SK-N-SH (cell line): ENCODE results near the gene ATP6V0A1. TPM values are rescaled to one million over a fixed set of nuclear protein-coding genes. Genes with fewer than 3 reads are reported as not detected.
A peak's percentile ranks its signal among the peaks of the same experiment; 100 is the strongest.

ENCODE experiments used
- CTCF ChIA-PET: fragments of 300-600, 350-600 bp; formaldehyde crosslinking; extraction: SDS; loops from one replicate; lab custom pipeline; 2021; lab: Yijun Ruan, JAX
- POLR2A ChIA-PET: fragments of 350-600 bp; sonication (Branson Sonifier 250); formaldehyde crosslinking; extraction: SDS; loops from one replicate; lab custom pipeline; 2020; ENCODE audit warnings: antibody characterized with exemption, inconsistent platforms; lab: Yijun Ruan, JAX
- DNase-seq: peaks from one replicate; pipeline ENCODE4 v3.0.0; 2012
- H2AFZ ChIP-seq: fragments of 200-600 bp; sonication (generic); 2 replicates; pipeline ENCODE4 v1.8.1; 2016; ENCODE audit warnings: antibody characterized with exemption, mild to moderate bottlenecking, low read depth
- H3F3A ChIP-seq: fragments of 200-600 bp; sonication (generic); replicated peaks from 2 replicates; pipeline ENCODE3; 2016; ENCODE audit warnings: antibody characterized with exemption, mild to moderate bottlenecking; ENCODE audit not compliant: insufficient read depth
- H3K27ac ChIP-seq, 2 experiments: fragments of 200-500 bp in 1 of 2; fragments of 200-600 bp in 1 of 2; sonication (Bioruptor generic) in 1 of 2; sonication (generic), shearing (Covaris generic) in 1 of 2; 2 replicates each; pipeline versions ENCODE4 v1.5.1 to v1.6.1; 2014 to 2016; ENCODE audit warnings: low read depth in 2 of 2, inconsistent platforms in 1 of 2, low read length in 1 of 2, mild to moderate bottlenecking in 1 of 2, mixed read lengths in 1 of 2
- H3K27me3 ChIP-seq: fragments of 200-600 bp; sonication (generic), shearing (Covaris generic); 2 replicates; pipeline ENCODE4 v1.6.1; 2016; ENCODE audit warnings: mixed run types; ENCODE audit not compliant: insufficient read depth
- H3K36me3 ChIP-seq, 2 experiments: fragments of 200-500 bp in 1 of 2; fragments of 200-600 bp in 1 of 2; sonication (Bioruptor generic) in 1 of 2; sonication (generic) in 1 of 2; replicated peaks in 1 of 2; 2 replicates each; pipeline versions ENCODE3 to v1.5.1; 2014 to 2016; ENCODE audit warnings: low read length in 1 of 2, mild to moderate bottlenecking in 1 of 2; ENCODE audit not compliant: insufficient read depth in 2 of 2, control insufficient read depth in 1 of 2
- H3K4me1 ChIP-seq, 2 experiments: fragments of 200-500 bp in 1 of 2; fragments of 200-600 bp in 1 of 2; sonication (Bioruptor generic) in 1 of 2; sonication (generic), shearing (Covaris generic) in 1 of 2; 2 replicates each; pipeline versions ENCODE4 v1.5.1 to v1.6.1; 2014 to 2016; ENCODE audit warnings: low read depth in 1 of 2, low read length in 1 of 2, mixed run types in 1 of 2; ENCODE audit not compliant: insufficient read depth in 2 of 2, control insufficient read depth in 1 of 2
- H3K4me2 ChIP-seq: fragments of 200-600 bp; sonication (generic), shearing (Covaris generic); 2 replicates; pipeline ENCODE4 v1.6.1; 2017; ENCODE audit warnings: mixed run types
- H3K4me3 ChIP-seq, 2 experiments: fragments of 200-500 bp in 1 of 2; fragments of 200-600 bp in 1 of 2; sonication (Bioruptor generic) in 1 of 2; sonication (generic), shearing (Covaris generic) in 1 of 2; 2 replicates each; pipeline versions ENCODE4 v1.5.1 to v1.8.1; 2014 to 2016; ENCODE audit warnings: low read depth in 2 of 2, inconsistent platforms in 1 of 2, low read length in 1 of 2, mild to moderate bottlenecking in 1 of 2, mixed read lengths in 1 of 2, moderate library complexity in 1 of 2
- H3K79me2 ChIP-seq: fragments of 200-600 bp; sonication (generic); 2 replicates; pipeline ENCODE4 v1.8.1; 2017; ENCODE audit warnings: mild to moderate bottlenecking; ENCODE audit not compliant: insufficient read depth
- H3K9ac ChIP-seq: fragments of 200-600 bp; sonication (generic); 2 replicates; pipeline ENCODE4 v1.6.1; 2017; ENCODE audit warnings: mixed run types
- H3K9me2 ChIP-seq: fragments of 200-600 bp; sonication (generic); 2 replicates; pipeline ENCODE4 v1.6.1; 2017; ENCODE audit warnings: mixed run types
- H3K9me3 ChIP-seq: fragments of 200-600 bp; sonication (generic); 2 replicates; pipeline ENCODE4 v1.6.1; 2017; ENCODE audit warnings: mixed run types, mild to moderate bottlenecking, moderate library complexity
- H4K20me1 ChIP-seq: fragments of 200-600 bp; sonication (generic); 2 replicates; pipeline ENCODE4 v1.6.1; 2017; ENCODE audit warnings: mild to moderate bottlenecking, mixed run types; ENCODE audit not compliant: insufficient read depth
- CHD2 ChIP-seq: fragments of 150-350 bp; IDR thresholded peaks from 2 replicates; pipeline ENCODE4 v1.6.1; 2018; ENCODE audit warnings: low read length; ENCODE audit not compliant: partially characterized antibody
- EP300 ChIP-seq, 2 experiments: IDR thresholded peaks; 2 replicates each; pipeline versions ENCODE4 v1.4.0 to v1.6.1; 2012; ENCODE audit warnings: borderline replicate concordance in 1 of 2, low read depth in 1 of 2, low read length in 1 of 2
- FOSL2 ChIP-seq: IDR thresholded peaks from 2 replicates; pipeline ENCODE4 v1.4.0; 2012; ENCODE audit warnings: low read depth, mild to moderate bottlenecking, moderate library complexity, borderline replicate concordance
- FOXJ3 ChIP-seq: sonication (generic); formaldehyde crosslinking; IDR thresholded peaks from 2 replicates; pipeline ENCODE4 v1.5.1; 2020; ENCODE audit warnings: mild to moderate bottlenecking, missing genetic modification reagents
- FOXM1 ChIP-seq: IDR thresholded peaks from 2 replicates; pipeline ENCODE4 v1.4.0; 2012; ENCODE audit warnings: low read depth, mild to moderate bottlenecking
- GATA2 ChIP-seq: sonication (generic); formaldehyde crosslinking; IDR thresholded peaks from 2 replicates; pipeline ENCODE4 v1.5.0; 2020; ENCODE audit warnings: mild to moderate bottlenecking, missing genetic modification reagents
- MEF2A ChIP-seq: IDR thresholded peaks from 2 replicates; pipeline ENCODE4 v1.4.0; 2012; ENCODE audit warnings: low read depth, borderline replicate concordance
- MXI1 ChIP-seq: IDR thresholded peaks from 2 replicates; pipeline ENCODE4 v1.6.1; 2012; ENCODE audit warnings: mild to moderate bottlenecking, low read depth, low read length, improper control_type of control experiment
- NFIC ChIP-seq: IDR thresholded peaks from 2 replicates; pipeline ENCODE4 v1.4.0; 2012; ENCODE audit warnings: borderline replicate concordance
- RCOR1 ChIP-seq: fragments of 150-350 bp; IDR thresholded peaks from 2 replicates; pipeline ENCODE4 v1.6.1; 2017; ENCODE audit warnings: antibody characterized with exemption, low read length
- SIN3A ChIP-seq: IDR thresholded peaks from 2 replicates; pipeline ENCODE4 v1.6.1; 2012; ENCODE audit warnings: low read depth, mild to moderate bottlenecking, low read length, moderate library complexity, borderline replicate concordance
- SMC3 ChIP-seq: IDR thresholded peaks from 2 replicates; pipeline ENCODE4 v1.6.1; 2012; ENCODE audit warnings: low read depth, low read length, improper control_type of control experiment
- TAF1 ChIP-seq: IDR thresholded peaks from 2 replicates; pipeline ENCODE4 v1.6.1; 2012; ENCODE audit warnings: low read depth, mild to moderate bottlenecking, low read length, moderate library complexity, borderline replicate concordance
- YY1 ChIP-seq: IDR thresholded peaks from 2 replicates; pipeline ENCODE4 v1.4.0; 2012; ENCODE audit warnings: low read depth, mild to moderate bottlenecking
- WGBS: methylation state at CpG from one replicate; pipeline ENCODE4 v1.1.6; 2017; ENCODE audit warnings: low lambda C conversion rate; 5-methylcytosine and 5-hydroxymethylcytosine counted together
- polyA plus RNA-seq, 3 experiments: library from polyadenylated mRNA; depleted of rRNA; stranded (reverse); fragments of >200 nt; gene quantifications; 2 replicates each; pipeline ENCODE4 v1.2.3, GENCODE V29; 2012
- TF ChIP-seq, protein P1 (sequence below): fragments of 150-350 bp; IDR thresholded peaks from 2 replicates; pipeline ENCODE4 v1.6.1; 2016; ENCODE audit warnings: mild to moderate bottlenecking, low read depth, low read length
- TF ChIP-seq, protein P2 (sequence below): fragments of 150-350 bp; IDR thresholded peaks from 2 replicates; pipeline ENCODE4 v1.6.1; 2017; ENCODE audit warnings: antibody characterized with exemption, low read length, low read depth, borderline replicate concordance
- TF ChIP-seq, protein P3 (sequence below): IDR thresholded peaks from 2 replicates; pipeline ENCODE4 v1.4.0; 2012; ENCODE audit warnings: low read depth
- TF ChIP-seq, protein P4 (sequence below): IDR thresholded peaks from 2 replicates; pipeline ENCODE4; 2012

ATP6V0A1 gene
- polyA plus RNA-seq, 1 of the 3 experiments (the other 2 are of a cell fraction), result 31.7 TPM

DNA sequence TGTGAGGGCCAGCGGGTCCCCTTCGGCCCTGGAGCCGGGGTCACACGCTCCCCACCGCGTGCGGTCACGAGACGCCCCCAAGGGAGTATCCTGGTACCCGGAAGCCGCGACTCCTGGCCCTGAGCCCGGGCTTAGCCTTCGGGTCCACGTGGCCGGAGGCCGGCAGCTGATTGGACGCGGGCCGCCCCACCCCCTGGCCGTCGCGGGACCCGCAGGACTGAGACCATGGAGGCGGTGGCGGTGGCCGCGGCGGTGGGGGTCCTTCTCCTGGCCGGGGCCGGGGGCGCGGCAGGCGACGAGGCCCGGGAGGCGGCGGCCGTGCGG lies 77.3 kb downstream of the ATP6V0A1 start, which contains the start of gene NAGLU (continued):
- TF ChIP-seq TAF1 (peak; percentile 39; the same call in 1 of the 2 replicates), SIN3A (peak; percentile 80; the same call in 1 of the 2 replicates), MEF2A (no peak), GATA2 (CRISPR knock-in tag) (no peak), NFIC (peak; percentile 84), FOXJ3 (CRISPR knock-in tag) (no peak), SMC3 (no peak), FOSL2 (no peak)
- TF ChIP-seq, protein P1, sequence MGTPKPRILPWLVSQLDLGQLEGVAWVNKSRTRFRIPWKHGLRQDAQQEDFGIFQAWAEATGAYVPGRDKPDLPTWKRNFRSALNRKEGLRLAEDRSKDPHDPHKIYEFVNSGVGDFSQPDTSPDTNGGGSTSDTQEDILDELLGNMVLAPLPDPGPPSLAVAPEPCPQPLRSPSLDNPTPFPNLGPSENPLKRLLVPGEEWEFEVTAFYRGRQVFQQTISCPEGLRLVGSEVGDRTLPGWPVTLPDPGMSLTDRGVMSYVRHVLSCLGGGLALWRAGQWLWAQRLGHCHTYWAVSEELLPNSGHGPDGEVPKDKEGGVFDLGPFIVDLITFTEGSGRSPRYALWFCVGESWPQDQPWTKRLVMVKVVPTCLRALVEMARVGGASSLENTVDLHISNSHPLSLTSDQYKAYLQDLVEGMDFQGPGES, result no peak

DNA sequence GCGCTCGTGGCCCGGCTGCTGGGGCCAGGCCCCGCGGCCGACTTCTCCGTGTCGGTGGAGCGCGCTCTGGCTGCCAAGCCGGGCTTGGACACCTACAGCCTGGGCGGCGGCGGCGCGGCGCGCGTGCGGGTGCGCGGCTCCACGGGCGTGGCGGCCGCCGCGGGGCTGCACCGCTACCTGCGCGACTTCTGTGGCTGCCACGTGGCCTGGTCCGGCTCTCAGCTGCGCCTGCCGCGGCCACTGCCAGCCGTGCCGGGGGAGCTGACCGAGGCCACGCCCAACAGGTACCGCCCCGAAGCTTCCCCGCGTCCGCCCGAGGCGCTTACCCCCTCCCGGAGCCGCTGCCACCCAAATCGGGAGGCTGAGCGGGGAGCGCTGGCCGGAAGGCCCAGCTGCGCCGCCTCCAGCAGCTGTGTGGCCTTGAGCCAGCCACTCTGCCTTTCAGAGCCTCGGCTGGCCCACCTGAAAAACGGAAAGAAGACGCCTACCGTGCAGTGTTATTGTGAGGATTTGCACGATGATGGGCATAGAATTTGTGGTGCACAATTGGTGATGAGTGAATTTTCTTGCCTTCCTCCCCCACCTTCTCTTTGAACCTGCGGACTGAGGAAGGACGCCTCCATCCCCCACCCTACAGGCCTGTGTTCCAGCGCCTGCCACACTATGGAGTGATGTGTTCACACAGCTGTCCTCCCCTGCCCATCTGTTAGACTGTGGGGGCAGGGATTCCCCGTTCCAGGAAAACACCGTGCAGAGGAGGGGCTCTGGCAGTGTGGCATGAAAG lies 77.9 kb downstream of the ATP6V0A1 start:
- Histone ChIP-seq H3K79me2 (peaks cover 22% of the 10 kb centered on the region), H3K9me3 (no peaks in the 10 kb centered on the region), H3K4me2 (peak overlapping the region; percentile 100), H3K9ac (peak overlapping the region; percentile 70), H3K27ac (peak overlapping the region; percentile 50 to 86; a peak in 3 of 4 replicates), H3F3A (peaks cover 22% of the 10 kb centered on the region), H3K36me3 (peaks cover 11 to 12% of the 10 kb centered on the region in 2 experiments), H3K9me2 (no peaks in the 10 kb centered on the region), H3K4me1 (peaks cover 4 to 18% of the 10 kb centered on the region in 2 experiments; a peak in 3 of 4 replicates), H3K4me3 (peak overlapping the region; percentile 70 to 82), H3K27me3 (no peaks in the 10 kb centered on the region), H4K20me1 (0 out of 2 replicates have a peak, but pooled peaks cover 4% of the 10 kb centered on the region), H2AFZ (no peak overlapping the region)
- WGBS, result 4% methylated on average over 13 of the region's 65 CpGs
- ChIA-PET POLR2A (interaction anchor here (1.0 to 3.6 kb wide), 6 partner anchors 9 to 237 kb away, joined by 3 to 17 read pairs (median 3); partner anchors contain the start of genes PLEKHH3 and VPS25), CTCF (interaction anchor here (0.6 to 2.4 kb wide), 6 partner anchors 10 to 462 kb away, joined by 3 to 18 read pairs (median 4); partner anchors contain the start of gene RPL27)
- TF ChIP-seq MXI1 (peak; percentile 68; the same call in 1 of the 2 replicates), MEF2A (no peak), RCOR1 (no peak), NFIC (no peak; the same call in 1 of the 2 replicates), FOXM1 (no peak), YY1 (no peak), TAF1 (no peak), SIN3A (0 out of 2 replicates have a peak, but pooled peaks have one; percentile 60), EP300 (IDR thresholded peaks at IDR 0.05; ENCODE audit: borderline replicate concordance in 1 of 2, low read depth in 1 of 2, low read length in 1 of 2) (0 out of 4 replicates have a peak, but pooled peaks of 1 of the 2 experiments have one; percentile 3), CHD2 (peak; percentile 76), FOXJ3 (CRISPR knock-in tag) (no peak)
- TF ChIP-seq, protein P2, sequence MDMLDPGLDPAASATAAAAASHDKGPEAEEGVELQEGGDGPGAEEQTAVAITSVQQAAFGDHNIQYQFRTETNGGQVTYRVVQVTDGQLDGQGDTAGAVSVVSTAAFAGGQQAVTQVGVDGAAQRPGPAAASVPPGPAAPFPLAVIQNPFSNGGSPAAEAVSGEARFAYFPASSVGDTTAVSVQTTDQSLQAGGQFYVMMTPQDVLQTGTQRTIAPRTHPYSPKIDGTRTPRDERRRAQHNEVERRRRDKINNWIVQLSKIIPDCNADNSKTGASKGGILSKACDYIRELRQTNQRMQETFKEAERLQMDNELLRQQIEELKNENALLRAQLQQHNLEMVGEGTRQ, result no peak
- TF ChIP-seq, protein P3, sequence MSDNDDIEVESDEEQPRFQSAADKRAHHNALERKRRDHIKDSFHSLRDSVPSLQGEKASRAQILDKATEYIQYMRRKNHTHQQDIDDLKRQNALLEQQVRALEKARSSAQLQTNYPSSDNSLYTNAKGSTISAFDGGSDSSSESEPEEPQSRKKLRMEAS, result peak; percentile 62
- TF ChIP-seq, protein P4, sequence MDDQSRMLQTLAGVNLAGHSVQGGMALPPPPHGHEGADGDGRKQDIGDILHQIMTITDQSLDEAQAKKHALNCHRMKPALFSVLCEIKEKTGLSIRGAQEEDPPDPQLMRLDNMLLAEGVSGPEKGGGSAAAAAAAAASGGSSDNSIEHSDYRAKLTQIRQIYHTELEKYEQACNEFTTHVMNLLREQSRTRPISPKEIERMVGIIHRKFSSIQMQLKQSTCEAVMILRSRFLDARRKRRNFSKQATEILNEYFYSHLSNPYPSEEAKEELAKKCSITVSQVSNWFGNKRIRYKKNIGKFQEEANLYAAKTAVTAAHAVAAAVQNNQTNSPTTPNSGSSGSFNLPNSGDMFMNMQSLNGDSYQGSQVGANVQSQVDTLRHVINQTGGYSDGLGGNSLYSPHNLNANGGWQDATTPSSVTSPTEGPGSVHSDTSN, result no peak
- peak; percentile 92 for DNase-seq
